HEK293 (cell line): ENCODE measurements around the gene INSYN1.

Experiments
- CTCF ChIP-seq: fragments of 450-650 bp; formaldehyde crosslinking; IDR thresholded peaks from 2 replicates; pipeline ENCODE4 v1.5.1; 2016; ENCODE audit warnings: missing biosample characterization, missing genetic modification characterization
- HOXA7 ChIP-seq: sonication (generic); formaldehyde crosslinking; IDR thresholded peaks from 2 replicates; pipeline ENCODE4 v1.8.1; 2022; ENCODE audit warnings: missing genetic modification reagents, borderline replicate concordance
- REST ChIP-seq: fragments of 450-650 bp; formaldehyde crosslinking; IDR thresholded peaks from 2 replicates; pipeline ENCODE4 v1.5.1; 2016; ENCODE audit warnings: missing biosample characterization, missing genetic modification characterization
- ZFHX2 ChIP-seq: fragments of 450-650 bp; formaldehyde crosslinking; conservative IDR thresholded peaks from 2 replicates; pipeline ENCODE4 v1.5.1; 2016; ENCODE audit warnings: missing biosample characterization, missing genetic modification characterization
- ZNF133 ChIP-seq: fragments of 450-650 bp; formaldehyde crosslinking; IDR thresholded peaks from 2 replicates; pipeline ENCODE4 v1.5.1; 2016; ENCODE audit warnings: missing biosample characterization, missing genetic modification characterization
- ZNF184 ChIP-seq: fragments of 450-650 bp; IDR thresholded peaks from 2 replicates; pipeline ENCODE4 v1.5.1; 2018; ENCODE audit warnings: missing biosample characterization, mild to moderate bottlenecking, missing genetic modification characterization
- ZNF529 ChIP-seq: fragments of 450-650 bp; formaldehyde crosslinking; IDR thresholded peaks from 2 replicates; pipeline ENCODE4 v1.5.1; 2017; ENCODE audit warnings: missing genetic modification characterization, missing biosample characterization; ENCODE audit not compliant: insufficient replicate concordance
- ZNF530 ChIP-seq: fragments of 450-650 bp; formaldehyde crosslinking; IDR thresholded peaks from 2 replicates; pipeline ENCODE4 v1.5.1; 2016; ENCODE audit warnings: low read depth, missing biosample characterization, missing genetic modification characterization
- ZNF692 ChIP-seq: fragments of 450-650 bp; formaldehyde crosslinking; IDR thresholded peaks from 2 replicates; pipeline ENCODE4 v1.5.1; 2016; ENCODE audit warnings: missing biosample characterization, missing genetic modification characterization
- ZNF776 ChIP-seq: fragments of 450-650 bp; formaldehyde crosslinking; IDR thresholded peaks from 2 replicates; pipeline ENCODE4 v1.5.0; 2017; ENCODE audit warnings: missing biosample characterization, missing genetic modification characterization, borderline replicate concordance
- ZSCAN5A ChIP-seq: fragments of 450-650 bp; formaldehyde crosslinking; IDR thresholded peaks from 2 replicates; pipeline ENCODE4 v1.5.1; 2016; ENCODE audit warnings: missing biosample characterization, missing genetic modification characterization

DNA sequence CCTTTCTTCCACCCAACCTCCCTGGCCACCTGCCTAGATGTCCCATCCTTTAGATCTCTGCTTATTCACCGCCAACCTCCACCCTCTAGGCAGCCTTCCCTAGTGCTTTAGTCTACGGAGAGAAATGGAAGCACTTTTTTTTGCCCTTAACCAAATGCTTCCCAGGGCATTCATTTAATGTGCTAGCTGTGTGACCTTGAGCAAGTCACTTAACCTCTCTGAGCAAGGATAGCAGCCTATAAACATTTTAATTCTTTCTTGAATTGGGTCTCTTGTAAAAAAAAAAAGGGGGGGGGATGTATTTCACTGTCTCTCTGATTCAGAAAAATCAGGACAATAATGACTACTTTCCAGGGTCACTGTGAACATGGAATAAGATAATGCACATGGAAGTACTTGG, 3.2 kb upstream of the INSYN1 start:
- no peak for TF ChIP-seq CTCF (tag by site-specific recombination)
- TF ChIP-seq ZNF529 (tag by site-specific recombination): no peak
- TF ChIP-seq REST (tag by site-specific recombination): no peak
- no peak for TF ChIP-seq ZNF776
- no peak for TF ChIP-seq ZFHX2 (tag by site-specific recombination)
- TF ChIP-seq ZNF530 (tag by site-specific recombination): no peak
- no peak for TF ChIP-seq ZNF133 (tag by site-specific recombination)
- TF ChIP-seq HOXA7 (CRISPR knock-in tag): no peak
- TF ChIP-seq ZNF692 (tag by site-specific recombination): no peak
- no peak for TF ChIP-seq ZNF184 (tag by site-specific recombination)
- TF ChIP-seq ZSCAN5A (tag by site-specific recombination): no peak
